K562 (cell line): ENCODE results near the gene COMP. TPM values are rescaled to one million over a fixed set of nuclear protein-coding genes. Genes with fewer than 3 reads are reported as not detected.

Experiments
- ATAC-seq: fragments of 200-7000 bp; cut with Tn5 transposase; 3 replicates; pipeline ENCODE4 v1.9.1; 2020; ENCODE audit warnings: moderate library complexity
- BruUV-seq: library from RNA; stranded (reverse); fragments of 400-500 nt; replicated peaks from 2 replicates; lab custom pipeline; 2021; lab: Mats Ljungman, UMichigan
- CTCF ChIA-PET: fragments of 300-600 bp; formaldehyde crosslinking; extraction: SDS; loops from one replicate; lab custom pipeline; 2021; ENCODE audit warnings: low intra/inter-chr PET ratio; lab: Yijun Ruan, JAX
- POLR2A ChIA-PET: fragments of 300-600, 350-650 bp; sonication (Branson Sonifier 250); formaldehyde crosslinking; extraction: SDS; loops from one replicate; lab custom pipeline; 2021; ENCODE audit warnings: antibody characterized with exemption, inconsistent platforms; lab: Yijun Ruan, JAX
- DNase-seq, 4 experiments: peaks; one replicate each; pipeline versions ENCODE4 v3.0.0 to v3.0.0-alpha.2; 2011 to 2018; ENCODE audit warnings: low spot score in 3 of 4, mixed read lengths in 3 of 4; ENCODE audit errors: extremely low read depth in 1 of 4
- FAIRE-seq: peaks from 2 replicates; lab custom pipeline; 2011; peaks lifted over from hg19 to GRCh38; lab: Jason Lieb, UNC
- H2AFZ ChIP-seq: 2 replicates; pipeline ENCODE4 v1.6.0; 2011; ENCODE audit warnings: low read depth, low read length, control low read depth, inconsistent platforms
- H3K27ac ChIP-seq: fragments of 200-600 bp; 3 replicates; pipeline ENCODE4 v1.8.0; 2011; ENCODE audit warnings: low read depth, mild to moderate bottlenecking, control low read depth, inconsistent platforms, low read length, moderate library complexity, mixed read lengths; ENCODE audit errors: extremely low read depth
- H3K27me3 ChIP-seq, 2 experiments: fragments of 300-600 bp in 1 of 2; 2 replicates in 1 of 2; 3 replicates in 1 of 2; pipeline versions ENCODE4 v1.6.0 to v1.8.0; 2011; ENCODE audit warnings: inconsistent platforms in 2 of 2, low read length in 2 of 2, mild to moderate bottlenecking in 1 of 2, mixed read lengths in 1 of 2, moderate library complexity in 1 of 2; ENCODE audit not compliant: control insufficient read depth in 2 of 2, insufficient read depth in 2 of 2
- H3K36me3 ChIP-seq: fragments of 300-600 bp; 3 replicates; pipeline ENCODE4 v1.8.0; 2011; ENCODE audit warnings: mild to moderate bottlenecking, low read length, inconsistent platforms; ENCODE audit not compliant: control insufficient read depth, insufficient read depth
- H3K4me1 ChIP-seq, 2 experiments: fragments of 200-600 bp in 1 of 2; replicated peaks in 1 of 2; 2 replicates in 1 of 2; 3 replicates in 1 of 2; pipeline versions ENCODE4 v1.5.1 to v1.8.0; 2011; ENCODE audit warnings: inconsistent platforms in 2 of 2, low read length in 2 of 2, mild to moderate bottlenecking in 1 of 2, mixed read lengths in 1 of 2, moderate library complexity in 1 of 2; ENCODE audit not compliant: control insufficient read depth in 2 of 2, insufficient read depth in 2 of 2
- H3K4me2 ChIP-seq: 2 replicates; pipeline ENCODE4 v1.6.1; 2011; ENCODE audit warnings: low read length, control low read depth, inconsistent platforms, mixed read lengths; ENCODE audit not compliant: insufficient read depth
- H3K4me3 ChIP-seq: fragments of 200-600 bp; sonication (generic), shearing (Covaris generic); 2 replicates; pipeline ENCODE4 v1.5.1; 2016; ENCODE audit warnings: control low read depth, inconsistent platforms
- H3K79me2 ChIP-seq: fragments of 200-600 bp; 3 replicates; pipeline ENCODE4 v1.8.0; 2011; ENCODE audit warnings: low read length, inconsistent platforms; ENCODE audit not compliant: control insufficient read depth, insufficient read depth
- H3K9ac ChIP-seq, 2 experiments: 2 replicates each; pipeline versions ENCODE4 v1.6.0 to v1.6.1; 2011; ENCODE audit warnings: low read depth in 2 of 2, low read length in 2 of 2, control low read depth in 1 of 2, inconsistent platforms in 1 of 2, mild to moderate bottlenecking in 1 of 2, mixed read lengths in 1 of 2; ENCODE audit not compliant: insufficient read depth in 1 of 2
- H3K9me1 ChIP-seq: one replicate; pipeline ENCODE4 v1.6.0; 2011; ENCODE audit warnings: inconsistent platforms, mild to moderate bottlenecking, low read length, moderate library complexity; ENCODE audit not compliant: control insufficient read depth, insufficient read depth
- H3K9me3 ChIP-seq: replicated peaks from 2 replicates; pipeline ENCODE4 v1.5.1; 2011; ENCODE audit warnings: low read depth, low read length, inconsistent platforms; ENCODE audit not compliant: control insufficient read depth, insufficient read depth
- H4K20me1 ChIP-seq: replicated peaks from 2 replicates; pipeline ENCODE4 v1.6.1; 2011; ENCODE audit warnings: low read length, inconsistent platforms, mixed read lengths; ENCODE audit not compliant: control insufficient read depth, insufficient read depth
- ARID2 ChIP-seq: fragments of 450-650 bp; IDR thresholded peaks from 2 replicates; pipeline ENCODE4 v1.6.1; 2017; ENCODE audit warnings: antibody characterized with exemption, mild to moderate bottlenecking
- BRCA1 ChIP-seq, 2 experiments: fragments of 450-650 bp in 1 of 2; sonication (generic) in 1 of 2; formaldehyde crosslinking in 1 of 2; IDR thresholded peaks; 2 replicates each; pipeline versions ENCODE4 v1.5.0 to v1.6.1; 2017 to 2020; ENCODE audit warnings: mild to moderate bottlenecking in 1 of 2, missing genetic modification reagents in 1 of 2
- FOXK2 ChIP-seq, 2 experiments: fragments of 450-650 bp; IDR thresholded peaks in 1 of 2; conservative IDR thresholded peaks in 1 of 2; 2 replicates each; pipeline ENCODE4 v1.6.1; 2016; ENCODE audit warnings: low read depth in 2 of 2, mild to moderate bottlenecking in 1 of 2
- KAT7 ChIP-seq: sonication (generic); formaldehyde crosslinking; IDR thresholded peaks from 2 replicates; pipeline ENCODE4 v1.8.0; 2022; ENCODE audit warnings: missing genetic modification reagents, mild to moderate bottlenecking, borderline replicate concordance
- POLR3G ChIP-seq: IDR thresholded peaks from 2 replicates; pipeline ENCODE4 v1.6.1; 2011; ENCODE audit not compliant: insufficient read length, insufficient replicate concordance; ENCODE audit errors: extremely low read depth
- RBM17 ChIP-seq: fragments of 200-400 bp; formaldehyde crosslinking; IDR thresholded peaks from 2 replicates; pipeline ENCODE4 v1.6.1; 2017; ENCODE audit warnings: low read depth, mild to moderate bottlenecking, low read length, borderline replicate concordance
- RUNX1 ChIP-seq: sonication (generic); IDR thresholded peaks from 2 replicates; pipeline ENCODE4 v1.6.1; 2016; ENCODE audit warnings: antibody characterized with exemption, low read depth
- SETDB1 ChIP-seq: IDR thresholded peaks from one replicate; pipeline ENCODE4 v1.6.1; 2012; ENCODE audit warnings: low read length, control low read depth, inconsistent platforms
- U2AF1 ChIP-seq: fragments of 200-400 bp; formaldehyde crosslinking; optimal IDR thresholded peaks from 2 replicates; pipeline ENCODE3; 2017; ENCODE audit warnings: mild to moderate bottlenecking, low read depth, low read length, moderate library complexity
- ZFX ChIP-seq: sonication (generic); formaldehyde crosslinking; IDR thresholded peaks from 2 replicates; pipeline ENCODE4 v1.8.0; 2022; ENCODE audit warnings: mild to moderate bottlenecking, missing genetic modification reagents, moderate library complexity
- WGBS: fragments of 100-300 bp; shearing (Covaris generic); methylation state at CpG from one replicate; pipeline ENCODE4 v1.1.6; 2016; ENCODE audit warnings: low coverage, mixed read lengths; ENCODE audit not compliant: insufficient coverage; ENCODE audit errors: missing lambda C conversion rate; 5-methylcytosine and 5-hydroxymethylcytosine counted together
- in situ Hi-C: fragments of 300-500 bp; cut with MboI; formaldehyde crosslinking; loops from 4 replicates; pipeline ENCODE4 v1.15.0; 2018; ENCODE audit warnings: inconsistent platforms, mixed read lengths
- intact Hi-C: fragments of 100-400 bp; cut with micrococcal nuclease; formaldehyde crosslinking; loops from 2 replicates; pipeline ENCODE4 v1.14.2; 2022
- polyA plus RNA-seq, 8 experiments: library from polyadenylated mRNA; depleted of rRNA in 4 of 8; stranded (reverse) in 5 of 8; unstranded in 3 of 8; fragments of >200 nt; fragmentation: Nextera tagmentation in 2 of 8; fragmentation: Illumina TruSeq in 1 of 8; extraction: Ambion mirVana in 2 of 8; extraction: Trizol in 1 of 8; gene quantifications; 2 replicates each; pipeline versions ENCODE4 v1.2.1 to v1.2.3, GENCODE V29; 2011 to 2014; ENCODE audit warnings: inconsistent platforms in 1 of 8, missing spikeins in 1 of 8
- total RNA-seq, 7 experiments: library from RNA; depleted of rRNA in 6 of 7; stranded (reverse); fragments of >200 nt in 6 of 7; fragmentation: Illumina TruSeq in 2 of 7; extraction: Trizol in 2 of 7; gene quantifications; 2 replicates each; pipeline versions ENCODE4 v1.2.1 to v1.2.3, GENCODE V29; 2011 to 2021; ENCODE audit warnings: low replicate concordance in 1 of 7
- TF ChIP-seq, protein P1 (sequence below): sonication (generic); formaldehyde crosslinking; IDR thresholded peaks from 2 replicates; pipeline ENCODE4 v1.8.1; 2023; ENCODE audit warnings: mild to moderate bottlenecking, missing genetic modification reagents, moderate library complexity
- TF ChIP-seq, protein P2 (sequence below), 2 experiments: fragments of 200-800 bp in 1 of 2; sonication (Bioruptor generic) in 1 of 2; sonication (generic) in 1 of 2; formaldehyde crosslinking in 1 of 2; IDR thresholded peaks in 1 of 2; conservative IDR thresholded peaks in 1 of 2; 2 replicates each; pipeline versions ENCODE4 v1.5.0 to v1.6.1; 2016 to 2020; ENCODE audit warnings: missing compliant biosample characterization in 1 of 2, missing genetic modification characterization in 1 of 2, missing genetic modification reagents in 1 of 2
- TF ChIP-seq, protein P3 (sequence below): sonication (generic); formaldehyde crosslinking; IDR thresholded peaks from 2 replicates; pipeline ENCODE4 v1.8.1; 2023; ENCODE audit warnings: missing genetic modification reagents, mild to moderate bottlenecking, borderline replicate concordance

The COMP gene
- total and polyA plus RNA-seq, 9 of the 15 experiments (the other 6 are each of a cell fraction or from before 2014, with no cell fraction given), result 0.07 TPM; not detected in 8

DNA sequence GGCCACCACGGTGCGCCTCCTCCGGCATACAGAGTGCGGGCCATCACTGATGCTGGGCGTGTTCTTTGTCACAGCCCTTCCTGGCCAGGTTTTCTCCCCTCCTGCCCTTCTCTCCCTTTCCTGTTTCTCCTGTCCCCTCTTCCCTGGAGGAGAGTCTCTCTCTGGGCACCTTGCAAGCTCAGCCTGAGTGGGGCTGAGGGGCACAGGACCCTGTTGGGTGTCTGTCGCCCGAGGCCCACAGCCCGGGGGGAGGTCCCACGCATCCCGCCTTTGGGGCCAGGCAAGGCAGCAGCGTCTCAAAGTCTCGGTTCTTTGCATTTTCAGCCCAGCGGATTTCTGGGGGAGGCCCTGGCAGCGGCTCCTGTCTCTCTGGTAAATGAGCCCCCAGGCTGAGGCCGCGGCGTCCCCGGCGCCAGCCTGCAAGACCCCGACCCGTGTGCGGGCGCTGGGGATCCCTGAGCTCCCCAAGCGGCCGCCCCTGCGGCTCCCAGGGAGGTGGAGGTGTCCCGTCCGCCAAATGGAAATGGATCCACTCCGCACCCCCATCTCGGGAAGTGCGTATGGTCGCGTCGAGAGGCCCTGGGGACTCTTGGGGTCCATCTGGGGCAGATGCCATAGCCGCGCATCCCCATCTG is 47.2 kb downstream of the COMP start:
- Histone ChIP-seq H3K9ac (no peak overlapping the region), H3K27ac (no peak overlapping the region), H3K79me2 (no peaks in the 10 kb centered on the region), H3K4me2 (no peak overlapping the region), H3K9me3 (no peaks in the 10 kb centered on the region), H2AFZ (no peak overlapping the region), H3K4me1 (peaks cover 21 to 80% of the 10 kb centered on the region in 2 experiments), H4K20me1 (peaks cover 64% of the 10 kb centered on the region), H3K4me3 (no peak overlapping the region), H3K27me3 (no peaks in the 10 kb centered on the region), H3K36me3 (no peaks in the 10 kb centered on the region), H3K9me1 (peaks cover 3% of the 10 kb centered on the region)
- intact Hi-C loops (no loop called here), in situ Hi-C loops (no loop called here)
- ChIA-PET CTCF (no interaction called here), POLR2A (no interaction called here)
- FAIRE-seq (no peak), DNase-seq (no peak), ATAC-seq (no peak)
- no TSS peak for BruUV-seq
- WGBS, result 55% methylated on average over 29 of the region's 36 CpGs
- TF ChIP-seq U2AF1, result no peak
- TF ChIP-seq, protein P1, sequence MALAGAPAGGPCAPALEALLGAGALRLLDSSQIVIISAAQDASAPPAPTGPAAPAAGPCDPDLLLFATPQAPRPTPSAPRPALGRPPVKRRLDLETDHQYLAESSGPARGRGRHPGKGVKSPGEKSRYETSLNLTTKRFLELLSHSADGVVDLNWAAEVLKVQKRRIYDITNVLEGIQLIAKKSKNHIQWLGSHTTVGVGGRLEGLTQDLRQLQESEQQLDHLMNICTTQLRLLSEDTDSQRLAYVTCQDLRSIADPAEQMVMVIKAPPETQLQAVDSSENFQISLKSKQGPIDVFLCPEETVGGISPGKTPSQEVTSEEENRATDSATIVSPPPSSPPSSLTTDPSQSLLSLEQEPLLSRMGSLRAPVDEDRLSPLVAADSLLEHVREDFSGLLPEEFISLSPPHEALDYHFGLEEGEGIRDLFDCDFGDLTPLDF (CRISPR knock-in tag), result no peak
- no peak for TF ChIP-seq SETDB1
- no peak for TF ChIP-seq ZFX (CRISPR knock-in tag)
- no peak for TF ChIP-seq RBM17
- no peak for TF ChIP-seq ARID2
- no peak for TF ChIP-seq FOXK2 (conservative IDR thresholded peaks at IDR 0.05 in 1 of 2, IDR thresholded peaks at IDR 0.05 in 1 of 2; ENCODE audit: low read depth in 2 of 2)
- TF ChIP-seq, protein P2, sequence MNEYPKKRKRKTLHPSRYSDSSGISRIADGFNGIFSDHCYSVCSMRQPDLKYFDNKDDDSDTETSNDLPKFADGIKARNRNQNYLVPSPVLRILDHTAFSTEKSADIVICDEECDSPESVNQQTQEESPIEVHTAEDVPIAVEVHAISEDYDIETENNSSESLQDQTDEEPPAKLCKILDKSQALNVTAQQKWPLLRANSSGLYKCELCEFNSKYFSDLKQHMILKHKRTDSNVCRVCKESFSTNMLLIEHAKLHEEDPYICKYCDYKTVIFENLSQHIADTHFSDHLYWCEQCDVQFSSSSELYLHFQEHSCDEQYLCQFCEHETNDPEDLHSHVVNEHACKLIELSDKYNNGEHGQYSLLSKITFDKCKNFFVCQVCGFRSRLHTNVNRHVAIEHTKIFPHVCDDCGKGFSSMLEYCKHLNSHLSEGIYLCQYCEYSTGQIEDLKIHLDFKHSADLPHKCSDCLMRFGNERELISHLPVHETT (CRISPR knock-in tag; conservative IDR thresholded peaks at IDR 0.05 in 1 of 2, IDR thresholded peaks at IDR 0.05 in 1 of 2), result no peak
- no peak for TF ChIP-seq KAT7 (CRISPR knock-in tag)
- TF ChIP-seq BRCA1 (IDR thresholded peaks at IDR 0.05), result no peak
- TF ChIP-seq BRCA1 (CRISPR knock-in tag; IDR thresholded peaks at IDR 0.05), result no peak
- TF ChIP-seq, protein P3, sequence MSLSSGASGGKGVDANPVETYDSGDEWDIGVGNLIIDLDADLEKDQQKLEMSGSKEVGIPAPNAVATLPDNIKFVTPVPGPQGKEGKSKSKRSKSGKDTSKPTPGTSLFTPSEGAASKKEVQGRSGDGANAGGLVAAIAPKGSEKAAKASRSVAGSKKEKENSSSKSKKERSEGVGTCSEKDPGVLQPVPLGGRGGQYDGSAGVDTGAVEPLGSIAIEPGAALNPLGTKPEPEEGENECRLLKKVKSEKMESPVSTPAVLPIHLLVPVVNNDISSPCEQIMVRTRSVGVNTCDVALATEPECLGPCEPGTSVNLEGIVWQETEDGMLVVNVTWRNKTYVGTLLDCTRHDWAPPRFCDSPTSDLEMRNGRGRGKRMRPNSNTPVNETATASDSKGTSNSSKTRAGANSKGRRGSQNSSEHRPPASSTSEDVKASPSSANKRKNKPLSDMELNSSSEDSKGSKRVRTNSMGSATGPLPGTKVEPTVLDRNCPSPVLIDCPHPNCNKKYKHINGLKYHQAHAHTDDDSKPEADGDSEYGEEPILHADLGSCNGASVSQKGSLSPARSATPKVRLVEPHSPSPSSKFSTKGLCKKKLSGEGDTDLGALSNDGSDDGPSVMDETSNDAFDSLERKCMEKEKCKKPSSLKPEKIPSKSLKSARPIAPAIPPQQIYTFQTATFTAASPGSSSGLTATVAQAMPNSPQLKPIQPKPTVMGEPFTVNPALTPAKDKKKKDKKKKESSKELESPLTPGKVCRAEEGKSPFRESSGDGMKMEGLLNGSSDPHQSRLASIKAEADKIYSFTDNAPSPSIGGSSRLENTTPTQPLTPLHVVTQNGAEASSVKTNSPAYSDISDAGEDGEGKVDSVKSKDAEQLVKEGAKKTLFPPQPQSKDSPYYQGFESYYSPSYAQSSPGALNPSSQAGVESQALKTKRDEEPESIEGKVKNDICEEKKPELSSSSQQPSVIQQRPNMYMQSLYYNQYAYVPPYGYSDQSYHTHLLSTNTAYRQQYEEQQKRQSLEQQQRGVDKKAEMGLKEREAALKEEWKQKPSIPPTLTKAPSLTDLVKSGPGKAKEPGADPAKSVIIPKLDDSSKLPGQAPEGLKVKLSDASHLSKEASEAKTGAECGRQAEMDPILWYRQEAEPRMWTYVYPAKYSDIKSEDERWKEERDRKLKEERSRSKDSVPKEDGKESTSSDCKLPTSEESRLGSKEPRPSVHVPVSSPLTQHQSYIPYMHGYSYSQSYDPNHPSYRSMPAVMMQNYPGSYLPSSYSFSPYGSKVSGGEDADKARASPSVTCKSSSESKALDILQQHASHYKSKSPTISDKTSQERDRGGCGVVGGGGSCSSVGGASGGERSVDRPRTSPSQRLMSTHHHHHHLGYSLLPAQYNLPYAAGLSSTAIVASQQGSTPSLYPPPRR (CRISPR knock-in tag), result no peak
- TF ChIP-seq POLR3G, result no peak
- TF ChIP-seq RUNX1, result no peak
